SH-SY5Y (cell line): ENCODE measurements around the gene CYB5R3.

Experiments
- GATA2 ChIP-seq: IDR thresholded peaks from 2 replicates; pipeline ENCODE4 v1.6.1; 2011; ENCODE audit warnings: mild to moderate bottlenecking, low read depth, low read length
- GATA3 ChIP-seq: IDR thresholded peaks from 2 replicates; pipeline ENCODE4 v1.6.1; 2011; ENCODE audit warnings: low read depth, mild to moderate bottlenecking, low read length, moderate library complexity

CYB5R3 gene

DNA sequence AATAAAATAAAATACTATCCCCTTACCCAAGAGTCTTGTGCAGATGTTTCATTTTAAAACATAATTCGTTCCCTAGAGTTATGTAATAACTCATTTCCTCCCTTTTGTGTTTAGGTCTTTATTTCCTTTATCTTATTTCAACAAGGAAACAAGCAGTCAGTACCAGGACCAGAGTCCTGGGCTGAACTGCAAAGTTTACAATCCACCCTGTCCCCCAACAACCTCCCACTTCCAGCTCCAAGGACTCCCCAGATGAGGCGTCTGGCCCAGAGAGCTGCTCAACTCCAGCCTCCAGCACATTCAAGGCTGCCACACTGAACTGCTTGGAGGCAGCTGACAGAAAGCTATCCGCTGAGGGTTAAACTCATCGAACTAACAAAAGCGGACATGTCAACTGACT lies 39.0 kb downstream of the CYB5R3 start:
- TF ChIP-seq GATA2 (no peak), GATA3 (no peak)

DNA sequence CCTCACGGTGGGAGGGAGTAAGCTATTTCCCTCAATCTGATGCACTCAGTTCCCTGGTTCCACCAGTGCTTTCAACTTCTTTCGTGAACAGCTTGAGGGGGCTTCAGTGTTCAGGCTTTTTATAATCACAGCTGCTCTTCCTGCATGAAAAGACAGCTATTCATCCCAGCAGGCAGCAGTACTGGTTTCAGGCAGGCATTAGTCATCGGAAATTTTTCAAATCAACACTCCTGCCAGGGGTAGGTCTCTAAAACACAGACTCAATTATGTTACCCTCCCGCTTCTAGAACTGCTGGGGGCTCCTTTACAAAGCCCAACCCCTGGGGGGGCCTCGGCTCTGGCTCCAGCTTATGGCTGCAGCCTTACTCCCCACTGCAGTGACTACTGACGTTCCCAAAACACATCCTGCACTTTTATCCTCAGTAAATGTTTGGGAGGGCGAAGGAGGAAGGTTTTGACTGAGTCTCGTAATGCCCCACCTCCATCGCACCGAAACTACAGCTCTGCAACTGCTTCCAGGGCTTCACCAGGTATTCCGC lies 40.3 kb downstream of the CYB5R3 start:
- TF ChIP-seq GATA3 = no peak
- no peak for TF ChIP-seq GATA2

DNA sequence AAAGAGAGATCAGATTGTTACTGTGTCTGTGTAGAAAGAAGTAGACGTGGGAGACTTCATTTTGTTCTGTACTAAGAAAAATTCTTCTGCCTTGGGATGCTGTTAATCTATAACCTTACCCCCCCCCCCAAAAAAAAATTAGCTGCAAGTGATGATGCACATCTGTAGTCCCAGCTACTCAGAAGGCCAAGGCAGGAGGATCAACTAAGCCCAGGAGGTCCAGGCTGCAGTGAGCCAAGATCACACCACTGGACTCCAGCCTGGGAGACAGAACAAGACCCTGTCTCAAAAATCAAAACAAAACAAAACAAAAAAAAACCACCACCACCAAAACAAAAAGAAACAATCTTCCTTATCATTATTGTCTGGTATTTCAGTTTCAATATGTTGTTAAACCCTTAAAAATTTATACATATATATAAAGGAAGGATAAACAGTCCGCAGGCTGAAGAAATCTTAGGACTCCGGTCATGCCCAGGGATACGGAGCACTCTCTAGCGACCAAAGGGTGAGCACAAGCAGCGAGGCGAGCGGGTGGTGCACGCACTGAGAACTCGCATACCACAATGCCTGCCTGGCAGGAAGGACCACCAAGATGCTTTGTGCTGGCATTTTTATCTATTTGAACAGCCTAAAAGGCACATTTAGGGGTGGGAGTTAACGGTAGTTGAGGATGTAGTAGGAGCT lies 40.9 kb downstream of the CYB5R3 start:
- TF ChIP-seq GATA2 (no peak), GATA3 (no peak)

DNA sequence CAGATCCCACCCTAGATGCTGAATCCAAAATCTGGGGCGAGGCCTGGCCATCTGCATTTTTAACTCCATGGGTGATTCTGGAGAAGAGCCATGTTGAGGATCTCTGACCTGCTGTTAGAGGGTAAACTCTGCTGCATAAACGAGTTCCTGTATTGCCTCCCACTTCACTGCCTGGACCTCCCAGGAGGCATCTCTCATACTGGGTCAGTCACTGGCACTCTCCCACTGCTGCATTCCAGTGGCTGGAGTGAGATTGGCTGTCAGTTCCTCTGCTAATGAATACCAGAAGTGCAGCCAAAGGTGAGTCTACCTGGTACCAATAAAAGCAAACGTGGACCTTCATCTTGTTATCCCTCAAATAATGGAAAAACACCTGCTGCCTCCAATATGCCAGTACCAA lies 44.8 kb downstream of the CYB5R3 start:
- no peak for TF ChIP-seq GATA3
- no peak for TF ChIP-seq GATA2

DNA sequence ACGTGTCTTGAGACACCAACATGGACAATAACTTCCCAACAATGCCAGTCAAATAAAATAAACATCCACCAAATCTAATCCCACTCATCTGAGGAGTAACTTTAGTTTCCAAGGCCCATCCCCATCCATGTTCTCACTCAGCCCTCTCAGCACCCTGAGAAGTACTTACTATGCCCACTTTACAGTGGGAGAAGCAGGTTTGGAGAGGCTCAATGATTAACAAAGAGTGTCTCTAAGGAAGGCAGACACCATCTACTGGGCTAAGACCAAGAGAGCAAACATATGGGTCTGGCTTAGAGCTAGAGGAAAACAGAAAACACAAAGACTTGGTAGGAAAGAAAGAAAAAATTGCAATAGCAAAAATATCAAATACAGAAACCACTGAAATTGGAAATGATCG lies 45.8 kb downstream of the CYB5R3 start:
- TF ChIP-seq GATA3 = no peak
- no peak for TF ChIP-seq GATA2

- no peak for TF ChIP-seq GATA2
- no peak for TF ChIP-seq GATA3
Observed at GRCh38 chr22:42602470-42602869, 46.7 kb downstream of the CYB5R3 start.

DNA sequence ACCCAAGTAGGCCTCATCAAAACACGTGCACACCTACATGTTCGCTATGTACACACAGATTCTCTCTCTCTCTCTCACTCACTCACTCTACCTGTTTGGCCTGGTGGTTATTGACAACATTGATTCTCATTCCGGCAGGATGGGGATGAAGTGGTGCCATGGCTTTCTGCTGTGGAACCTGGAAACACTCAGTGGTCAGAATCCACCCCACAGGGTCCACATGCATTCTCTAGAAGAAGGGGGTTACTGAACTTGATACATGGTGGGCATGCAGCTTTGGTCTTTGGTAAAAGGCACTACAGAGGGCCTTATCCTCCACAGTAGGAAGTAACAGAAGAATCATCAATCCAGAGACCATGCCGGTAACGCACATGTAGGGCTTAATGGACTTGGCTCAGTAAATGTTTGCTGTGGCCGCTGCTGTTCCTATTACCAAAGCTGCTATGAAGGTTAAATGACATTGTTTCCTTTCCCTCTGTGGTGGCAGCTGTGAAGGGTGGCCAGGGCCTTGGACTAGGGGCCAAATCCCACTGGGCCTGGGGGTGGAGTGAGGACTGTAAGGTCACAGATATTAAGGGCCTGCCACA lies 47.2 kb downstream of the CYB5R3 start:
- no peak for TF ChIP-seq GATA3
- no peak for TF ChIP-seq GATA2

DNA sequence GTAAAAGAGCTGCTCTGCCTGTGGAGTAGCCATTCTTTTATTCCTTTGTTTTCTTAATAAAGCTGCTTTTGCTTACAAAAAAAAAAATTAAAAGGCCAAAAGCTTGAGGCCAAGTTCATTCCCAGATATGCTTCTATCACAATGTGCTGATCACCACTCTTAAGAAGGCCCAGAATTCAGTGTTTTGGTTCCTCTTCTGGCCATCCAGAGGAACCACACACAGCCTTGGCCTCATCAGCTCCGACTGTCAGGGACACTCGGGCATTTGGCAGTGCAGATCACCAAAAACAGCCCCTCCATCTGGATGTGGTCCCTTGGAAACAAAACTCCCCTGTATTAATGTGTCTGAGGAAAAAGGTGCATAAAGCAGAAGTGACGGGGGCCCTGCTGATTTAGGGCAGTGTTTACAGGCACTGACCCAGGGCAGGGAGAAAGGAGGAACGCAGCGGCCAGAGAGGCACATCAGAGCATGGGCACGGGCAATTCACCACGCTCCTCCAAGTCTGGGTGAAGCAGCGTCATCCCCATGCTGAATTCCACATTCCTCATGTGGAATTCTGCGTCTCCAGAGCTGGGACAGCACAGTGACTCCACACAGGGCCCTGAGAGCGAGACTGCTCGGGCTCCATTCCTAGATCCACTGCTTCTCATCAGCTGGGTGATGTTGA lies 52.2 kb downstream of the CYB5R3 start:
- no peak for TF ChIP-seq GATA3
- no peak for TF ChIP-seq GATA2

- no peak for TF ChIP-seq GATA3
- TF ChIP-seq GATA2 = no peak
Observed at GRCh38 chr22:42596336-42596735, 52.9 kb downstream of the CYB5R3 start.

DNA sequence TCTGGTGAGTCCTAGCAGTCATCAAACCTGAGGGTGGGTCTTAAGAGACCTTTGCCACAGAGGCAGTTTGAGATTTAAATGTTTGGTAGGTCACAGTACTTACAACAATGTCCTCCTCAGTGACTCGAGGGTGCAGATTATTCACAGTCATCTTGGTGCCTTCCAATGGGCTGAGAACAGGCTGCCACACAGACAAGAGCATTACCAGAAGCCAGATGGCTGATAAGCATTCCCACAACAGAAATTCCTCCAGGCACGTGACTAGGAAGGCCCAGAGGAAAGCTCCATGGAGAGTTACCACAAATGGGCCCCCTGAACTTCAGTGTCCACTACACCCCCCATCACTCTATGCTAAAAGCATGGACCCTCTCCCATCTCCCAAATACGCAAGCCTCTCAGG lies 53.8 kb downstream of the CYB5R3 start:
- no peak for TF ChIP-seq GATA3
- peak; percentile 16; the same call in 1 of the 2 replicates for TF ChIP-seq GATA2

- TF ChIP-seq GATA2 (no peak), GATA3 (no peak)
Observed at GRCh38 chr22:42591987-42592386, 57.2 kb downstream of the CYB5R3 start.

DNA sequence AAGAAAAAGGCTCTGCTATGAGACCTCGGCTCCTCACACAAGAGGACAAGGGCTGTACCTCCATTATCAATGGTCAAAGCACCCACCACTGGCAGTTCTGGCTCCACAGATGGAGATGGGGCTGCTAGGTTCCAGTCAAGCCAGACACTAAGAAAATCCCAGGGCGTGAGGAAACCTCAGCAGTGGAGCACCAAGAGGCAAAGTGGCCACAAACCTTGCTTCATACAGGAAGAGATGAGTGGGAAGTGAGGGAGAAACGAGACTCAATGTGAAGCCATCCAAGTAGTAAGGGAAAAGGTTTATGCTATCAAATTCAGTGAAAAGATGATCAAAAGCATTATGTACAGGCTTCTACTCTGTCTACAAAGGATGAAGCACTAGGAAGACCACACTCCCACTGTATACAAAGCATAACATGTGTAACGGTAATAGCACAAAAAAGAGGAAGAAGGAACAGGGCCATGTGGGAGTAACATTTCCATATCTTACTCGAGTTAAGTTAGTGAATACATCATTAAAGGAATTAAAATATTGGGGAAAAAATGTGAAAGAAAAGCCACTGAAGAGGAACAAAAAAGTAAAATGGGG lies 61.5 kb downstream of the CYB5R3 start:
- TF ChIP-seq GATA3 = no peak
- no peak for TF ChIP-seq GATA2

- TF ChIP-seq GATA2 (no peak), GATA3 (no peak)
Observed at GRCh38 chr22:42586381-42586780, 62.8 kb downstream of the CYB5R3 start.

GRCh38 chr22:42585096-42585495 lies 64.1 kb downstream of the CYB5R3 start:
- TF ChIP-seq GATA2 = no peak
- no peak for TF ChIP-seq GATA3

DNA sequence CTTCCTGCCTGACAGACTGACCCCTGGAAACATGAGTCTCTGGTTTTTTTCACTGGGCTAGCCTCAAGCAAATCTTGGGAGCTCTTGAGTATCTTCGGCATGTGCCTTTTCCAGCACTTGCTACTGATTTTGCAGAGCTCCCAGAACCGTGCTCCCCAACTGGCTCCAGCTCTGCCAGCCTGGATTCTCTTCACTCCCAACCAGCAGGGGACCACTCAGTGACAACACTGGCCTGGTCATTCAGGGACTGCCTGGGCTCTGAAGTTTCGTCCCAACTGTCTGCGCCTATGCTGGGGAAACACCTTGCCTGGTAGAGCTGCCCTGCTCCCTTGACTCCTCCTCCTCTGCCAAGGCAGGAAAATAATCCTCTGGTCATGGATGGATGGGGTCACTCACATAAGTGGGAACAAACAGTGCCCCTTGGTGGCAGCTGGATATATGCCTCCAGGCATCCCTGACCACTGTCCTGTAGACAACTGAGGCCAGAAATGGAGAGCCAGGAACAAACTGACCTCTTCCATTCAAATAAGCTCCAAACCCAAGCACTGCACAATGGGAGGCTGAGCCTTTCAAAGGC lies 64.7 kb downstream of the CYB5R3 start:
- no peak for TF ChIP-seq GATA2
- no peak for TF ChIP-seq GATA3
